Hematopoietic multipotent progenitor cell (in vitro differentiated cells): ENCODE results near the gene KRTAP19-6. TPM values are rescaled to one million over a fixed set of nuclear protein-coding genes. Genes with fewer than 3 reads are reported as not detected.

Experiments
- small RNA-seq: library from RNA; depleted of rRNA; stranded (forward); fragments of <200 nt; gene quantifications from one replicate; pipeline ENCODE3, GENCODE V24; 2012
- total RNA-seq: library from RNA; depleted of rRNA; stranded (reverse); fragments of >200 nt; gene quantifications from one replicate; pipeline ENCODE4 v1.2.3, GENCODE V29; 2012

Gene KRTAP19-6
- total RNA-seq, 1 donor, result not detected

Small RNAs within 50 kb of the gene (small RNA-seq; reads per million reads assigned to genes)
- gene AP000567.1 (not detected), gene KRTAP19-10P (not detected), gene KRTAP19-11P (not detected), gene KRTAP19-9P (not detected), gene KRTAP22-2 (not detected)

Other genes starting within 250 kb of the KRTAP19-6 start
- gene KRTAP26-1, start 221.5 kb downstream of the KRTAP19-6 start, total RNA-seq, result not detected
- gene KRTAP27-1, start 204.2 kb downstream of the KRTAP19-6 start, total RNA-seq, result not detected
- not detected for gene KRTAP23-1, start 193.3 kb downstream of the KRTAP19-6 start, total RNA-seq
- not detected for gene KRTAP13-2, start 169.6 kb downstream of the KRTAP19-6 start, total RNA-seq
- gene KRTAP13-1, start 145.8 kb downstream of the KRTAP19-6 start, total RNA-seq, result 0.27 TPM
- gene KRTAP13-3, start 115.9 kb downstream of the KRTAP19-6 start, total RNA-seq, result not detected
- not detected for gene KRTAP13-4, start 111.6 kb downstream of the KRTAP19-6 start, total RNA-seq
- not detected for gene KRTAP15-1, start 101.6 kb downstream of the KRTAP19-6 start, total RNA-seq
- gene KRTAP19-1, start 61.5 kb downstream of the KRTAP19-6 start, total RNA-seq, result not detected
- gene KRTAP19-2, start 54.4 kb downstream of the KRTAP19-6 start, total RNA-seq, result not detected
- not detected for gene KRTAP19-3, start 49.9 kb downstream of the KRTAP19-6 start, total RNA-seq
- not detected for gene KRTAP19-4, start 44.7 kb downstream of the KRTAP19-6 start, total RNA-seq
- gene KRTAP19-5, start 39.7 kb downstream of the KRTAP19-6 start, total RNA-seq, result not detected
- not detected for gene KRTAP19-7, start 19.4 kb upstream of the KRTAP19-6 start, total RNA-seq
- gene KRTAP22-2, start 48.5 kb upstream of the KRTAP19-6 start, total RNA-seq, result not detected
- gene KRTAP6-3, start 50.6 kb upstream of the KRTAP19-6 start, total RNA-seq, result not detected
- gene KRTAP6-2, start 57.0 kb upstream of the KRTAP19-6 start, total RNA-seq, result not detected
- gene KRTAP22-1, start 59.2 kb upstream of the KRTAP19-6 start, total RNA-seq, result not detected
- not detected for gene KRTAP6-1, start 72.1 kb upstream of the KRTAP19-6 start, total RNA-seq
- gene KRTAP20-1, start 74.6 kb upstream of the KRTAP19-6 start, total RNA-seq, result not detected
- not detected for gene KRTAP20-4, start 78.8 kb upstream of the KRTAP19-6 start, total RNA-seq
- not detected for gene KRTAP20-2, start 93.3 kb upstream of the KRTAP19-6 start, total RNA-seq
- not detected for gene KRTAP20-3, start 101.0 kb upstream of the KRTAP19-6 start, total RNA-seq
- not detected for gene KRTAP21-3, start 176.9 kb upstream of the KRTAP19-6 start, total RNA-seq
- not detected for gene KRTAP21-2, start 205.4 kb upstream of the KRTAP19-6 start, total RNA-seq
- not detected for gene KRTAP21-1, start 213.6 kb upstream of the KRTAP19-6 start, total RNA-seq